GM19238 (cell line): ENCODE results near the gene NLRP6.
A peak's percentile ranks its signal among the peaks of the same experiment; 100 is the strongest.
"Not testable (repeated sequence)": the region's sequence is repeated elsewhere in the genome, so short reads cannot be mapped to it uniquely, and the experiment has no call there.

Experiments used
- DNase-seq: peaks from one replicate; pipeline ENCODE4 v3.0.0; 2011; ENCODE audit warnings: low spot score; ENCODE audit not compliant: insufficient read length

Gene NLRP6

GRCh38 chr11:255816-256215, 22.4 kb upstream of the NLRP6 start:
- no peak for DNase-seq

GRCh38 chr11:256952-257737, 21.1 kb upstream of the NLRP6 start:
- no peak for DNase-seq

GRCh38 chr11:257766-258493, 20.3 kb upstream of the NLRP6 start:
- no peak for DNase-seq

GRCh38 chr11:259413-259812, 18.8 kb upstream of the NLRP6 start:
- DNase-seq = no peak

- no peak for DNase-seq
Observed at GRCh38 chr11:261624-262023, 16.6 kb upstream of the NLRP6 start.

GRCh38 chr11:266676-267439, 11.3 kb upstream of the NLRP6 start:
- no peak for DNase-seq

GRCh38 chr11:267491-267994, 10.7 kb upstream of the NLRP6 start:
- DNase-seq = no peak

- not testable (repeated sequence) for DNase-seq
Observed at GRCh38 chr11:268716-269145, 9.5 kb upstream of the NLRP6 start.

- DNase-seq = no peak
Observed at GRCh38 chr11:269146-269890, 8.9 kb upstream of the NLRP6 start.

GRCh38 chr11:270451-271318, 7.5 kb upstream of the NLRP6 start:
- DNase-seq = no peak

- DNase-seq = no peak
Observed at GRCh38 chr11:271319-271715, 6.9 kb upstream of the NLRP6 start.

GRCh38 chr11:272195-272930, 5.8 kb upstream of the NLRP6 start:
- no peak for DNase-seq

- DNase-seq = no peak
Observed at GRCh38 chr11:272931-273198, 5.3 kb upstream of the NLRP6 start.

GRCh38 chr11:276219-276618, 2.0 kb upstream of the NLRP6 start:
- no peak for DNase-seq

GRCh38 chr11:279040-279965, 1.1 kb downstream of the NLRP6 start:
- DNase-seq = peak; percentile 12

GRCh38 chr11:279966-280705, 1.9 kb downstream of the NLRP6 start:
- peak; percentile 41 for DNase-seq

- DNase-seq = no peak
Observed at GRCh38 chr11:280706-281485, 2.7 kb downstream of the NLRP6 start.
